HEK293 (cell line): Measurements from ENCODE around the gene ZMPSTE24.

Experiments used
- CTCF ChIA-PET: fragments of 350-600 bp; formaldehyde crosslinking; extraction: SDS; loops from one replicate; lab custom pipeline; 2021; ENCODE audit warnings: antibody characterized with exemption; lab: Yijun Ruan, JAX
- POLR2A ChIA-PET: fragments of 300-600 bp; formaldehyde crosslinking; extraction: SDS; loops from one replicate; lab custom pipeline; 2020; ENCODE audit warnings: antibody characterized with exemption, inconsistent platforms; lab: Yijun Ruan, JAX
- H3K27ac ChIP-seq: fragments of 200-500 bp; sonication (Bioruptor generic); 2 replicates; pipeline ENCODE4 v1.5.1; 2014; ENCODE audit warnings: low read depth, low read length, control low read depth, inconsistent platforms; ENCODE audit errors: extremely low read depth
- H3K36me3 ChIP-seq, 2 experiments: fragments of 200-500 bp in 1 of 2; sonication (Bioruptor generic) in 1 of 2; 1 replicate in 1 of 2; 2 replicates in 1 of 2; pipeline ENCODE4 v1.5.1; 2014 to 2017; ENCODE audit warnings: inconsistent platforms in 2 of 2, low read length in 2 of 2; ENCODE audit not compliant: control insufficient read depth in 2 of 2, insufficient read depth in 1 of 2
- H3K4me1 ChIP-seq: fragments of 200-500 bp; sonication (Bioruptor generic); 2 replicates; pipeline ENCODE4 v1.5.1; 2014; ENCODE audit warnings: mild to moderate bottlenecking, low read length, inconsistent platforms; ENCODE audit not compliant: control insufficient read depth, insufficient read depth
- H3K4me3 ChIP-seq: 2 replicates; pipeline ENCODE4 v1.5.1; 2011; ENCODE audit warnings: low read depth, mild to moderate bottlenecking, control low read depth, low read length, moderate library complexity
- H3K9me3 ChIP-seq: fragments of 200-500 bp; sonication (Bioruptor generic); 2 replicates; pipeline ENCODE4 v1.5.1; 2014; ENCODE audit warnings: low read depth, low read length, inconsistent platforms; ENCODE audit not compliant: control insufficient read depth, insufficient read depth
- HOXA7 ChIP-seq: sonication (generic); formaldehyde crosslinking; IDR thresholded peaks from 2 replicates; pipeline ENCODE4 v1.8.1; 2022; ENCODE audit warnings: missing genetic modification reagents, borderline replicate concordance
- HOXD13 ChIP-seq: sonication (generic); formaldehyde crosslinking; IDR thresholded peaks from 2 replicates; pipeline ENCODE4 v1.8.0; 2022; ENCODE audit warnings: missing genetic modification reagents, borderline replicate concordance
- KLF10 ChIP-seq: fragments of 450-650 bp; IDR thresholded peaks from 2 replicates; pipeline ENCODE4 v1.5.1; 2018; ENCODE audit warnings: missing biosample characterization, mild to moderate bottlenecking, missing genetic modification characterization
- SCRT1 ChIP-seq: fragments of 450-650 bp; formaldehyde crosslinking; IDR thresholded peaks from 2 replicates; pipeline ENCODE4 v1.5.1; 2016; ENCODE audit warnings: missing biosample characterization, missing genetic modification characterization, borderline replicate concordance
- SCRT2 ChIP-seq: fragments of 450-650 bp; formaldehyde crosslinking; IDR thresholded peaks from 2 replicates; pipeline ENCODE4 v1.5.1; 2016; ENCODE audit warnings: missing biosample characterization, missing genetic modification characterization
- ZFHX2 ChIP-seq: fragments of 450-650 bp; formaldehyde crosslinking; conservative IDR thresholded peaks from 2 replicates; pipeline ENCODE4 v1.5.1; 2016; ENCODE audit warnings: missing biosample characterization, missing genetic modification characterization
- ZFP41 ChIP-seq: fragments of 450-650 bp; formaldehyde crosslinking; IDR thresholded peaks from 2 replicates; pipeline ENCODE4 v1.5.1; 2016; ENCODE audit warnings: missing biosample characterization, missing genetic modification characterization, borderline replicate concordance
- ZNF112 ChIP-seq: fragments of 450-650 bp; formaldehyde crosslinking; IDR thresholded peaks from 2 replicates; pipeline ENCODE4 v1.5.0; 2017; ENCODE audit warnings: missing biosample characterization, missing genetic modification characterization
- ZNF202 ChIP-seq: fragments of 450-650 bp; formaldehyde crosslinking; IDR thresholded peaks from 2 replicates; pipeline ENCODE4 v1.5.1; 2016; ENCODE audit warnings: missing biosample characterization, missing genetic modification characterization, borderline replicate concordance
- ZNF223 ChIP-seq: fragments of 450-650 bp; formaldehyde crosslinking; IDR thresholded peaks from 2 replicates; pipeline ENCODE4 v1.5.1; 2016; ENCODE audit warnings: missing biosample characterization, missing genetic modification characterization
- ZNF23 ChIP-seq: fragments of 450-650 bp; formaldehyde crosslinking; IDR thresholded peaks from 2 replicates; pipeline ENCODE4 v1.5.1; 2016; ENCODE audit warnings: missing biosample characterization, missing genetic modification characterization, borderline replicate concordance
- ZNF280C ChIP-seq: fragments of 450-650 bp; formaldehyde crosslinking; IDR thresholded peaks from 2 replicates; pipeline ENCODE4 v1.5.1; 2016; ENCODE audit warnings: missing biosample characterization, missing genetic modification characterization
- ZNF302 ChIP-seq: fragments of 450-650 bp; formaldehyde crosslinking; IDR thresholded peaks from 2 replicates; pipeline ENCODE4 v1.5.1; 2016; ENCODE audit warnings: missing biosample characterization, missing genetic modification characterization, low read depth
- ZNF324 ChIP-seq: fragments of 450-650 bp; formaldehyde crosslinking; IDR thresholded peaks from 2 replicates; pipeline ENCODE4 v1.5.1; 2016; ENCODE audit warnings: missing biosample characterization, missing genetic modification characterization
- ZNF350 ChIP-seq: fragments of 450-650 bp; formaldehyde crosslinking; IDR thresholded peaks from 2 replicates; pipeline ENCODE4 v1.5.0; 2017; ENCODE audit warnings: missing biosample characterization, mild to moderate bottlenecking, missing genetic modification characterization
- ZNF433 ChIP-seq: fragments of 450-650 bp; formaldehyde crosslinking; IDR thresholded peaks from 2 replicates; pipeline ENCODE4 v1.5.1; 2016; ENCODE audit warnings: missing biosample characterization, missing genetic modification characterization, low read depth
- ZNF548 ChIP-seq: fragments of 450-650 bp; formaldehyde crosslinking; IDR thresholded peaks from 2 replicates; pipeline ENCODE4 v1.5.1; 2016; ENCODE audit warnings: missing biosample characterization, missing genetic modification characterization
- ZNF596 ChIP-seq: fragments of 450-650 bp; IDR thresholded peaks from 2 replicates; pipeline ENCODE4 v1.5.0; 2018; ENCODE audit warnings: missing biosample characterization, mild to moderate bottlenecking, missing genetic modification characterization, moderate library complexity
- ZNF623 ChIP-seq: fragments of 450-650 bp; formaldehyde crosslinking; IDR thresholded peaks from 2 replicates; pipeline ENCODE4 v1.5.1; 2016; ENCODE audit warnings: missing biosample characterization, missing genetic modification characterization
- ZNF639 ChIP-seq: fragments of 450-650 bp; formaldehyde crosslinking; IDR thresholded peaks from 2 replicates; pipeline ENCODE4 v1.5.1; 2016; ENCODE audit warnings: missing biosample characterization, missing genetic modification characterization

Gene ZMPSTE24

DNA sequence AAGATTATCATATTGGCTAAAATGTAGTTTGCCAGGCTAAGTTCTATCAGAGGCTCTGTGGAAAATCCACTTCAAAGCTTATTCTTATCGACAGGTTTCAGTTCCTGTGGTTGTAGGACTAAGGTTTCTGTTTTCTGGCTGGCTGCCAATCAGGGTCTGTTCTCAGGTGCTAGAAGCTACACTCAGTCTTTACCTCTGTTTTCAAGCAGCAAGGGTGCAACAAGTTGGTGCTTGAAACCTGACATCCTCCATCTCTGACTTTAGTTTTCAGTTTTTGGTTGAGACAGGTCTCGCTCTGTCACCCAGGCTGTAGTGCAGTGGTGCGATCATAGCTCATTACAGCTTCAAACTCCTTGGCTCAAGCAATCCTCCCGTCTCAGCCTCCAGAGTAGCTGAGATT lies 25.6 kb upstream of the ZMPSTE24 start:
- peaks cover 30 to 66% of the 10 kb centered on the region in 2 experiments for H3K36me3 ChIP-seq
- ChIA-PET CTCF (no interaction called here), POLR2A (no interaction called here)
- no peak for TF ChIP-seq ZNF350
- TF ChIP-seq ZFP41 (tag by site-specific recombination) = no peak
- 0 out of 2 replicates have a peak, but pooled peaks have one; percentile 57 for TF ChIP-seq SCRT1 (tag by site-specific recombination)
- no peak for TF ChIP-seq HOXD13 (CRISPR knock-in tag)
- TF ChIP-seq SCRT2 = peak; percentile 74
- H3K4me3 ChIP-seq = no peak overlapping the region
- no peak overlapping the region for H3K27ac ChIP-seq
- no peaks in the 10 kb centered on the region for H3K4me1 ChIP-seq
- H3K9me3 ChIP-seq = no peaks in the 10 kb centered on the region

DNA sequence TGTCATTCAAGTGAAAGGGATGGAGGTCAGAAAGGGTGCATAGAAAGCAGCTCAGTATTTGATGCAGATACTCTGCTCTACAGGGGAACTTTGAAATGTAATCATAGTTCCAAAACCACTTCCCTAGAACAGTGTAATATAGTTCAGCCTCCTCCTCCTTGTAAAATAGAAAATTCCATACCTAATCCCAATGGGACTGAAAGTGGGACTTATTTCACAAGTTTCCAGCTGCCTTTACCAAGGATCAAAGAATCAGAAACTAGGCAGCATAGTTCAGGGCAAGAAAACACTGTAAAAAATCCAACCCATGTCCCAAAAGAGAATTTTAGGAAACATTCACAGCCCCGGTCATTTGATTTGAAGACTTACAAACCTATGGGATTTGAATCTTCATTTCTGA lies 18.4 kb upstream of the ZMPSTE24 start:
- Histone ChIP-seq H3K27ac (no peak overlapping the region), H3K4me1 (no peaks in the 10 kb centered on the region), H3K36me3 (peaks cover 16 to 49% of the 10 kb centered on the region in 2 experiments), H3K9me3 (no peaks in the 10 kb centered on the region), H3K4me3 (no peak overlapping the region)
- CTCF ChIA-PET = interaction anchor here (0.6 to 1.0 kb wide), 4 partner anchors 14 to 96 kb away, joined by 3 to 4 read pairs (median 4); no protein-coding TSS in a partner anchor
- POLR2A ChIA-PET = interaction anchor here (0.6 kb wide), 1 partner anchor 45 kb away, joined by 3 read pairs; no protein-coding TSS in a partner anchor
- TF ChIP-seq ZNF112 (tag by site-specific recombination) = no peak
- TF ChIP-seq, all 188 proteins: peak for 0

DNA sequence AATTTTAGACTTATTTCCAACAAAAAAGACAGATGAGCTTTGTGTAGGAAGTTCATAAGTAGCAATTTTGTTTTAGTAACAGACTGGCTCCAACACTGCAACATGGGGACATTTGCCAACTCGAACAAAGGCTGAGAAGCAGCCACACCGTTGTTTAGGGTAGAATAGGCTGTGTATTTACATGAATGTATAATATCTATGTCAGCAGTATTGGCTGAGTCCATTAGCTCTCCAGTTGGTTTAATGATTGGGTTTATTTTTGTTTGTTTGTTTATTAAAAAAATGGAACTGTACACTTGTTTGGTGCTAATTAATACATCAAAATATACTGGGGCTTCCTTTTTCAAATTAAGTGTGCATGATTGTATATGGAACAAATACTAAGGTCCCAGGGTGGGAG lies 17.6 kb upstream of the ZMPSTE24 start:
- Histone ChIP-seq H3K27ac (no peak overlapping the region), H3K9me3 (no peaks in the 10 kb centered on the region), H3K4me1 (no peaks in the 10 kb centered on the region), H3K36me3 (peaks cover 10 to 41% of the 10 kb centered on the region in 2 experiments; a peak in 2 of 3 replicates), H3K4me3 (no peak overlapping the region)
- ChIA-PET POLR2A (no interaction called here), CTCF (interaction anchor here (0.8 kb wide), 1 partner anchor 57 kb away, joined by 3 read pairs; no protein-coding TSS in a partner anchor)
- TF ChIP-seq ZNF202 (tag by site-specific recombination) (no peak), KLF10 (no peak), ZNF639 (tag by site-specific recombination) (no peak), ZNF623 (no peak), ZNF433 (tag by site-specific recombination) (no peak), ZNF596 (tag by site-specific recombination) (no peak), ZNF548 (tag by site-specific recombination) (no peak), ZFHX2 (tag by site-specific recombination) (no peak), ZNF302 (no peak), HOXA7 (CRISPR knock-in tag) (no peak), ZNF280C (tag by site-specific recombination) (no peak), ZNF23 (tag by site-specific recombination) (no peak), ZNF324 (tag by site-specific recombination) (no peak), ZNF223 (tag by site-specific recombination) (no peak)
